AG09309 (cell line): ENCODE data around the gene ARL4C.

Experiments
- DNase-seq: peaks from one replicate; pipeline ENCODE4 v3.0.0-alpha.2; 2010; ENCODE audit warnings: low read depth
- H3K4me3 ChIP-seq: 2 replicates; pipeline ENCODE4 v1.5.1; 2011; ENCODE audit warnings: mild to moderate bottlenecking, low read depth, low read length, moderate library complexity; ENCODE audit not compliant: control insufficient read depth
- CTCF ChIP-seq: IDR thresholded peaks from 2 replicates; pipeline ENCODE4 v1.5.1; 2011; ENCODE audit warnings: mild to moderate bottlenecking, low read depth, low read length, inconsistent platforms; ENCODE audit not compliant: insufficient read depth, control insufficient read depth; ENCODE audit errors: missing control alignments

Gene ARL4C, protein sequence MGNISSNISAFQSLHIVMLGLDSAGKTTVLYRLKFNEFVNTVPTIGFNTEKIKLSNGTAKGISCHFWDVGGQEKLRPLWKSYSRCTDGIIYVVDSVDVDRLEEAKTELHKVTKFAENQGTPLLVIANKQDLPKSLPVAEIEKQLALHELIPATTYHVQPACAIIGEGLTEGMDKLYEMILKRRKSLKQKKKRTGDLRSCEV

DNA sequence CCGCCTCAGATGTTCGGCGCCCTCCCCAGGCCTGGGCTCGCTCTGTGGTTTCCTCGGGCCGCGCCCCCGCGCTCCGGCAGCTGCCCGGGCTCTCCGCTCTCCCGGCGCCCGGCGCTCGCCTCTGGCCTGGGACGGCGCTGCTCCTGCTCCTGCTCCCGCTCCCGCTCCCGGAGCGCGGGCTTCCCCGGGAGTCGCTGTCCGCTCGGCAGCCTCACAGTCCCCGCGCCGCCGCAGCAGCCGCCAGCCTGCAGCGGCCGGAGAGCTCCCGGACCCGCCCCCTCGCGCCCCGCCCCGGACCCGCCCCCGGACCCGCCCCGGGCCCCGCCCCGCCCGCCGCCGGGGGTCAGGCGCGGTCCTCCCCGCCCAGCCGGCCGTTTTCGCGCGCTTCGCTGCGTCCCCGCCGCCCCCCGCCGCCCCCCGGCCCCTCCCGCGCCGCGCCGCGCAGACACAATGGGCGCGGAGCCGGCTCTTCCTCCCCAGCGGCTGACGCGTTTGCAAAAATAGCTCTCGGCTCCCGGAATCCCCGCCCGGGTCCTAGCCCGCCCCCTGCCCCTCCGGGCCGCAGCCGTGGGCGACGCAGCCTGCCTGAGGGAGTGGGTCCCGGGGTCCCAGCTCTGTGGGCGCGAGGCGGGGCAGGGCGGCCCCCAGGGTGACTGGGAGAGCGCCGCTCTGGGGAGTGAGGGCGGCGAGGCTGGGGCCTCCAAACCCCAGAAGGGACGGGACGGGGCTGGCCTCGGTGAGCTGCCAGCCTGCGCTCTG lies at the start of gene ARL4C:
ARL4C (minus strand) TSS at position 247 of the 759 bp plus-strand sequence. CDS start 495 bp downstream, outside the sequence.
- TF ChIP-seq CTCF: no peak
- peak within 1 kb of the TSS; percentile 62 for H3K4me3 ChIP-seq
- no peak for DNase-seq

GRCh38 chr2:234544659-234545611 lies 48.1 kb upstream of the ARL4C start:
- no peak overlapping the region for H3K4me3 ChIP-seq
- TF ChIP-seq CTCF: peak; percentile 93
- no peak for DNase-seq

DNA sequence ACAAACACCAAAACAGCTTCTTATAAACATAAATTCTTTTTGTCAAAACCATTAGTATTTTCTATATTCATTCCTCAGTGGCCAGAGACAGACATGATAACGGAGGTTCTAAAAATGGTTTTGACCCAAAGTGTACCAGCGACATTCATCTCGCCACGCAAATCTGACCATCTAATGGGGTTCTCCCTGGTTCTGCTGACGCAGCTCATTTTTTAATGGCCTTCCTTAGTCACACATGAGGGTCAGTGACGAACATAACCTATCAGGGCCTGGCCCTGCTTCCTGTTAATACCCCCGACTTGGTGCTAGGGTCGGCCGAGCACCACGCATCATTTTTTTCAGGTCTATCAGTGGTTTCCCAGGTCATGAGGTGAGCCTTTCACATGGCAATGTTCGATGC lies 45.9 kb upstream of the ARL4C start:
- no peak for DNase-seq
- no peak overlapping the region for H3K4me3 ChIP-seq
- no peak for TF ChIP-seq CTCF

DNA sequence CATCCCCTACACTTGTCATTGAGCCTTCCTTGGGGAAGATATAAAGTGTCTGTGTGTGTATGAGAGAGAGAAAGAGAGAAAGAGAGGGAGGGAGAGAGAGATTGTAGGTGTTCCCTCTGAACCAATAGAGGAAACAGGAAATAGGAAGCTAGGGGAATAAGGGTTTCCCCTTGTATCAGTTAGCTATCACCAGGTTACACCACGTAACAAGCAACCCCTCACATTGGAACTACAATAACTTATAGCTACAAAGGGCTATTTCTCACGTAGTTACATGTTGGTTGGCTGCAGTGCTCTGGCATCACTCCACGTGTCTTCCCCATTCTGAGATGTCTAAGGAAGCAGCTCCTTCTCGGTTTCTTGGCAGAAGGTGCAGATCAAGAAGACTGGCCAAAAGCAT lies 41.0 kb upstream of the ARL4C start:
- DNase-seq: no peak
- TF ChIP-seq CTCF: no peak
- H3K4me3 ChIP-seq: no peak overlapping the region

DNA sequence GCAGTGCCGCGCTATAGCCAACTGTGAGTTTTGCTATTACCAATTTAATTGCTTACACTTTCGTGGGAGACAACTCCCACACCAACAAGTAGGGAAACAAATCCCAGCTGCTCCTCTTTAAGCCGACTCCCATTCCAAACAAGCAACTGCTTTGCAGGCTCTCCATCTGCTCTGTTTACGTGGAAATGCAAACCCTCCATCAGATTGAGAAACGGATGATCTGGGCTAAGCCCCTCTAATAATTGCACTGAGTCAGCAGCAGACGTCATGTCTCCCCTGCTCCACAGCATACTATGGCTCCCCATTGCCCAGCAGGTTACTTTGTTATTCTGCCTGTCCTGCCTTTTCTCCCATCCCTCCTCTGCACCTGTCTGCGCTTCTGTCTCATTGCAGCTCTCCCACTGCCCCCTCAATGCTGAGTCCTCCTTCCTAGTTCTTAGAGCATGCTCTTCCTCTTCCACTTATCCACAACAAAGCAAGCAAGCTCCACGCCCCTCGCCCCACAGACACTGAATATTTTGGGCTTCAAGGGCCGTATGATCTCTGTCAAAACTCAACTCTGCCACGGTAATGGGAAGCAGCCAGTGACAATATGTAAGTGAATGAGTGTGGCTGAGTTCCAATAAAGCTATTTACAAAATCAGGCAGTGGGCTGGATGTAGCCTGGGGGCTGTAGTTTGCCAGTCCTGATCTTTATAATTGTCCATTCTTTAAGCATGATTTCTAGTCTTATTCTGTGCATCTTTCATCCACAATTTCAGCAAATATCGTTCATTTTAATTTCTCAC lies 39.5 kb upstream of the ARL4C start:
- TF ChIP-seq CTCF: no peak
- H3K4me3 ChIP-seq: no peak overlapping the region
- DNase-seq: no peak

- TF ChIP-seq CTCF: no peak
- H3K4me3 ChIP-seq: no peak overlapping the region
- no peak for DNase-seq
Observed at GRCh38 chr2:234535464-234535863, 38.6 kb upstream of the ARL4C start.
